HPDE6-E6E7 (cell line): ENCODE results near the gene NHLRC1.

ENCODE experiments used
- DNase-seq: peaks from one replicate; pipeline ENCODE4 v3.0.0; 2011; ENCODE audit warnings: missing footprints; ENCODE audit errors: extremely low spot score

Gene NHLRC1

GRCh38 chr6:18087396-18088165, 34.9 kb downstream of the NHLRC1 start:
- no peak for DNase-seq

GRCh38 chr6:18081025-18081668, 41.3 kb downstream of the NHLRC1 start:
- DNase-seq: no peak

GRCh38 chr6:18080544-18080943, 41.9 kb downstream of the NHLRC1 start:
- no peak for DNase-seq

DNA sequence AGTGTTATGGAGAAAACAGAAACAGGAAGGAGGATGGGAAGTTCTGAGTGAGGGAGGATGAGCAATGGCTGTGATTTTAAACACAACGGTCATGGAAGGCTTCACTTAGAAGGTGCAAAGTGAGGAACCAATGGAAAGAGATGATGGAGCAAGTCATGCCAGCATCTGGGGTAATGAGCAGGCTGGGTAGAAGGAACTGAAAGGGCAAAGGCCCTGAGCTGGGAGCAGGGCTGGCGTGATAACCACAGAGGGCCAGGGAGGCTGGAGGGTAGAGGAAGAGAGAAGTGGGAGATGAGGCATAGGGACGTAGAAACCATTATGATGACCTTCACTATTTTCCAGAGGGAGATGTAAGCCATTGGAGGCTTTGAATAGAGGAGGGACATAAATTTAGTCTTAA, 43.6 kb downstream of the NHLRC1 start:
- no peak for DNase-seq

DNA sequence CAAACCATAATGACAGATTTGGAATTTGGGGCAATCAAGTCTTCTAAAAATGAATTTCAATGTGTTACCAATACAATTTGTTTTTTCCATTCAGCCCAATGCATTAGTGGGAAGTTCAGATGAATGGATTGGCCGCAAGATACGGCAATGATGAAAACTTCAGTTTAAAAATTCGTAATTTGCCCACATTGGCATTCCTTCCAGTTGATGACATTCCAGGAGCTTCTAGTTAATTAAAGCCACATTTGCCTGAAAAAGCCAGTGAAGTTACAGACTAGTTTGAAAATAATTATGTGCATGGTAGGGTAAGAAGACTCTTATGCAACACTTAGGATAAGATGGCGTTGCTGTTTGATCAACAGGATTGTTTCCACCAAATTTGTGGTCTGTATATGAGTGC, 46.2 kb downstream of the NHLRC1 start:
- no peak for DNase-seq

GRCh38 chr6:18072841-18073240, 49.6 kb downstream of the NHLRC1 start:
- no peak for DNase-seq

DNA sequence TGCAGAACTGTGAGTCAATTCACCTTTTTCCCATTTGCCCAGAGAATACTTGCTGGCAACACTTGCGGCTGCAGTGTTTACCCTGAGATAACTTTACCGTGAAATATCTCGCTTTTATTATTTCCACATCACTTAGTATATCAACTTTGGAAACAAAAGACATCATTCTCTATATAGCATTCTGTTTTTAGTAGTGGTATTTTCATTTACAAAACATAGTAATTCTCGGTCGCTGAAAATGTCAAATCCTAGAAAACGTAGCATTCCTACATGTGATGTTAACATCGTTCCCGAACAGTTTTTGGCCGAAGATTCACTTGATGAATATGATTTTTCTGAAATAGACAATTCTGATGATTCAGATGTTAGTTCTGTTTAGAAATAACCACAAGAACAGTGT, 52.0 kb downstream of the NHLRC1 start:
- DNase-seq: no peak
